GM18519 (cell line): ENCODE measurements around the gene SH2D5.
"Not testable (repeated sequence)": the region's sequence is repeated elsewhere in the genome, so short reads cannot be mapped to it uniquely, and the experiment has no call there.

ENCODE experiments used
- ATAC-seq: cut with Tn5 transposase; IDR thresholded peaks from one replicate; pipeline ENCODE4 v1.9.1; 2021; ENCODE audit warnings: mild to moderate bottlenecking, moderate library complexity; ENCODE audit not compliant: unreplicated experiment, low FRiP score

SH2D5 gene

DNA sequence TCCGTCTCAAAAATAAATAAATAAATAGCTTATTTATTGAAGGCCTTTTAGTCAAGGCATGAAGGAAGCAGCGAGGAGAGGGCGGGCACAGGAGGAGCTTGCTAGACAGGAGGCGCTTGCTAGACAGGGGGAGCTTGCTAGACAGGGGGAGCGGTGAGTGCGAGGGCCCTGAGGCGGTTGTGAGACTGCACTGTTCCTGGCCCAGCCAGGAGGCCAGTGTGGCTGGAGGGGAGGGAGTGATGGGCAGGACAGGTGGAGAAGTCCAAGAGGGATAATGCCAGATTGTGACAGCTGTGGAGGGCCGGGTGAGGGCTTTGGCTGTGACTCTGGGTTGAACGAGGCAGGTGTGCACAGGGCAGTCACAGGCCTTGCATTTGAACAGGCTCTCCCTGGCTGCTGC, 32.9 kb downstream of the SH2D5 start:
- ATAC-seq = no peak

DNA sequence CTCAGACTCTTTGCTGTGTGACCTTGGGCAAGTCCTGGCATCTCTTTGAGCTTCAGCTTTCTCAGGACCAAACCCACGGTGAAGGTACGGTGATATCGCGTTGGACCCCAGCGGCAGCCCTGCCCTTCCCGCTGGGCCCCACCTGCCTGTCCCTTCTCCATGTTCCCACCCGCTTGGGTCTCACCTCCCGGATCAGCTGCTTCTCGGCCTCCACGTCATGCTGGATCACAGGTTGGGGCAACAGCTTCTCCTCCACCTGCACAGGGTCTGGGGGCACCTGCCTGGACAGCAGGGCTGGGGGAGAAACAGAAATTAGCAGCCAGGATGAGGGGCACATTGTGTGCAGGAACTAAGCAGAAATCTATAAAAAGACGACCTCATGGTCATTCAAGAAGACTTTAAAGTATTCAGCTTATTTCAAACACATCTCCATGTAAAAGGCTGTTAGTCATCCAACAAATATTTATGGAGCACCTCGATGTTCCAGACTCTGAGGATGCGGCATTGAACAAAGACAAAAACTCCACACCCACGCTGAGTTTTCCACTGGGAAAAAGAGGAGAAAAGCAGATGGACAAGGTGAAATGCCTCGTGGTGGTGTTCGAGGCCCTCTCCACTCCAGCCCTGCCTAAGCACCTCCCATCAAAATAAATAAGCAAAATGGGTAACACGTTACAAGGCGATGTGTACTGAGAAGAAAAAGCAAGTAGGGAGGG, 34.1 kb downstream of the SH2D5 start:
- ATAC-seq = no peak

DNA sequence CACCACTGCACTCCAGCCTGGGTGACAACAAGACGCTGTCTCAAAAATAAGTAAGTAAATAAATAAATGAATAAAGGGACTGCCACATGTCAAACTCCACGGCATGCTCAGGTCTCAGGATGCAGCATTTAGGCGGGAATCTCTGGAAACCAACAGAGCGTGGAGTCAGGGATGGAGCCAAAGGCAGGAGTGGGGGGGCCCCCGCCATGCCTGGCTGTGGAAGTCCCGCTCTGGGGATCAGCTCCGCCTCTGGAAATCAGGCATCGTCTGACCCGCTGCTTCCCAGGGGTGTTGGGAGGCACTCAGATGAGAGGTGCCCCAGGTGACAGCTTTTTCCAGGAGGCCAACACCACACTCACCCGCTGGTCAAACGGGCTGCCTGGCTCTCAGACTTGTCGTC, 34.9 kb downstream of the SH2D5 start:
- no peak for ATAC-seq

DNA sequence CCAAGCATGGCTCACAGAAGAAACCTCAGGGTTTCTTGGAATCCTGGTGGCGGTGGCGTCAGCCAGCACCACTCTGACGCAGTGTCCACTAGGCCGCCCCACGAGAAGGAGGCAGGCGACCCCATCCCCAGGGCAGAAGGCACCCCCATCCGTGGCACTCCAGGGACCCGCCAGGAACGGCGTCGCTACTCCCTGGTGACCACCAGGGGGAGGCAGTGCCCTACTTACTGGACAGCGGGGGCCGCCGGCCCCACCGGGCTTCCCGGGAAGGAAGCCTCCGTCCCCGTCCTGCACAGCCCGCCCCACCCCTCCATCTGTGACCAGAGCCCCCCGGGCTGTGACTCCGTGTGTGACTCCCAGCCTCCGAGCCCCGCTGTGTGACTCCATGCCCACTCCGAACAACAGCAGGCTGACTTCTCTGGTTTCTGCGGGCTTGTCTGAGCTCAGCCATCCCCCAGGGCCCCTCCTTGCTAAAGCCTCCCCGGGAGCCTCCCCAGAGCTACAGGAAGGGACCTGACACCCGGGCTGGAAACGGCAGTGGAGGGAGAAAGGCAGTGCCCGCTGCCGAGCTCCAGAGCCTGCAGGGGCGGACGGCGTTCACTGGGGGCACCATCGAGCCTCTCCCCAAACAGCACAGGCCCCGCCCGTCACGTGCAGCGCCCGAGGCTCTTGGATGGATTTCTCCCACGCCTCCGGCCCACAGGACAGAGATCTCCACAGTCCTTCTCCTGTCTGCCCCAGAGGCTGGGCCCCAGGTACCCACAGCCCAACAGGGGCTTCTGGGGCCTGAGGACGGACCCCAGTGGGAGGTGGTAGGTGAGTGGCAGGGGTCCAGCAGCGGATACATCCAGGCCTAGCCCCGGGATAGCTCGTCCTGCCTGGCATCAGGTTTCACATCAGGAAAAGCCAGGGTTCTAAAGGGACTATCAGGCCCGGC, 35.8 kb downstream of the SH2D5 start:
- no peak for ATAC-seq

DNA sequence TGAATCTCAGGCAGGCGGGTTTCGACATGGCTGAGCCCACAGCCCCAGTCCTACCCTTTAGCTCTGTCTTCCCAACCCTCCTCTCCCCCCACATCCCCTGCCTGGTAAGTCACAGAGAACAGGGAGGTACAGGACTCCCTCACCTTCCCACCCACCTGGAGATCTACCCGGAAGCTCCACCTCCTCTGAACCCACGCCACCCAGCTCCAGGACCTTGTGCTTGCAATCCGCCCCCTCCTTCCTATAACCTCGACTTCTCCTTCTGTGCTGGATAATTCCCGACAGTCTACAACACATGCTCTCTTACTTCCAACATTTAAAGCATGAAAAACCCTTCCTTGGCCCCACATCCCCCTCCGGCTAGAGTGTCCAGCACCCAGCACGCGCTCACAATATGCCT, 37.0 kb downstream of the SH2D5 start:
- ATAC-seq = no peak

GRCh38 chr1:20693623-20694022, 38.9 kb downstream of the SH2D5 start:
- no peak for ATAC-seq

- no peak for ATAC-seq
Observed at GRCh38 chr1:20691872-20692271, 40.6 kb downstream of the SH2D5 start.

GRCh38 chr1:20689645-20690056, 42.9 kb downstream of the SH2D5 start:
- ATAC-seq = no peak

DNA sequence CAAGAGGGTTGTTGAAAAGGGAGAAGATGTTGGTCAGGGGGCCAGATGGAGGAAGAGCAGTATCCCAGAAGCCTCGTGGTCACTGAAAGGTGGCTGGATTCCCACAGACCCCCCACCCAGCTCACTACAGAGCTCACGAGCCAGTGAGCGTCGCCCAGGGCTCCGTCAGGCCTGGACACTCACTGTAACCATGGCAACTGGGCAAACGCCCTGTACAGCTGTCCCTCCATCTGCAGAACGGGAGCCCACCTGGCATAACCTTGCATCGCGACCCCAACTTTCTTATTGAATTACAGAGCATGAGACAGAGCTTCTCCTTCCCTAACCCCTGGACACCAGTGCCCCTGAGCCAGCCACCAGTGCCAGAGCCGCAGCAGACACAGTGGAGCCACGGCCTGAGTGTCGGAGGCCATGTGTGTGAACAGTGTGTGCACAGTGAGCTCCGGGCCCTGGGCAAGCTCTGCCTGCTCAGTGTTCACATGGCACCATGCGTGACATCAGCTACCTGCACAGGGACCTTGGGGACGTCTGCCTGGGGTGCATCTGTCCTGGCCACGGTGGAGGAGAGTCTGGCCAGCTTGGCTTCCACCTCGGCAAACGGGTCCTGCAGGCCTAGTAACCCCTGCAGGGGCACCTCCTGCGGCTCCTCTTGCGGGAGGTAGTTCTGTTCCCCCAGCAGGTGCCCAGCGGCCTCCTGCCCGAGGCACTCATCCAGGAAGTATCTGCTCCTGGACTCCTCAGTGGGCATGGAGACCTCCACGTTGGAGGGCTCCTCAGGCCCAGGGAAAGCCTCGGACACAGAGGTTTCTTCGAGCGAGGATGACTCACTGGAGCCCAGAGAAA, 45.4 kb downstream of the SH2D5 start:
- ATAC-seq = no peak

DNA sequence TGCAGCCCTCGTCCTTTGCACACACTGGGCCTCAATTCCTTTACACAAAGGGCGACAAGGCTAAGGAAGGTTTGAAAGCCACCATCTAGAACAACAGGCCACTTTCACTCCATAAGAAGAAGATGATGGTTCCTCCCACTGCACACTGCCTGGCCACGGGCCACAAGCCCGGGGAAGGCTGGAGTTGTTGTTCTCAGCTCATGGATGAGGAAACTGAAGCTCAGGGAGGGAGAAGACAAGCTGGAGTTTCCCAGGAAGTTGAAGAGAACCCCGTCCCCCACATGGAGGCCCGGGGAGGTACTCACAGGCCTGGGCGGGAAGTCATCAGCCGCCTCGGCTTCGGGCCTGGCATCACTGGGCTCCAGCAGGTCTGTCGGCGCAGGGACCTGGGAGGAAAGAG, 46.8 kb downstream of the SH2D5 start:
- no peak for ATAC-seq

GRCh38 chr1:20685099-20685662, 47.3 kb downstream of the SH2D5 start:
- no peak for ATAC-seq

DNA sequence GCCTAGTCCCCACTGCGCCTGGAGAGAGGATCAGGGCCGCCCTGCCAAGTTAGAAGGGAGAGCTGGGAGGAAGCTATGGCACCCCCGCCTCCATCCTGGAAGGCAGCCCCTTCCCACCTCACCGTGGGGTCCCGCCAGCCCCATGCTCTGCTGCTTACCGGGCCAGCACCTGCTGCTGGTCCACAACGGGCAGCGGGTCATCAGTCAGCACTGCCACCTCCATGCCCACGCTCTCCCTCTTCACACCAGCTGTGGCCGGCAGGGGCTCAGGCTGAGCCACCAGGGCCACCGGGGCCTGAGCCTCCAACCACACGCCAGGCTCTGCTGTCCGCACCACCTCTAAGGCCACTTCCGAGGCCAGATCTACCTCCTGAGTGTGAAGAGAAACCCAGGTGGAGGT, 47.9 kb downstream of the SH2D5 start:
- no peak for ATAC-seq

GRCh38 chr1:20684050-20684620, 48.4 kb downstream of the SH2D5 start:
- ATAC-seq = no peak

DNA sequence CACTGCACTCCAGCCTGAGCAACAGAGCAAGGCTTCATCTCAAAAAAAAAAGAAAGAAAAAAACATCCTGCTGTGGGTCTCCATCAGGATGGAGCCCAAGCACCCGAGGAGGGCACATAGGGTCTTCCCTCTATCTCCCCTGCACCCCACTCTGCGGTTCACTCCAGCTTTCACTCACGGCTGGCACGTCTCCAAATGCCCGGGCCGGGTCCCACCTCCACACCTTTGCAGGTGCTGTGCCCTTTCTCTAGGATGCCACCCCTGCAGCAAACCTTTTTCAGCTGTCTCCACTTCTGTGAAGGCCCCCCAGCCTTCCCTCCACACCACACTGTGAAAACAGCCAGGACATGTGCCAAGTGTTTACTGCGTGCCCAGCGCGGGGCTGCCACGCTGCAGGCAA, 48.9 kb downstream of the SH2D5 start:
- ATAC-seq = no peak

- no peak for ATAC-seq
Observed at GRCh38 chr1:20682571-20683236, 49.8 kb downstream of the SH2D5 start.

DNA sequence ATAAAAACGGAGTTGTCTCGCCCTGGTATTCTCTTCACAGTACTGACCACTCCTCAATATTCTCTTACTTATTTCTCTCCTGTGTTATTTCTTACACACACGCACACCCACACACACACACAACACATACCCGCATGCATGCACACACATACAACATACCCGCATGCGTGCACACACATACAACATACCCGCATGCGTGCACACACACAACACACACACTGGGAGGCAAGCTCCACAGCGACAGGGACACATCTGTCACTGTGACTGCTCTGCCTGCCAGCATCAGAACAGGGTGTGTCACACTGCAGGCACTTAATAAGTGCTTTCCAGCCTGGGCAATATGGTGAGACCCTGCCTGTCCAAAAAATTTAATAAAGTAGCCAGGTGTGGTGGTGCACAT, 50.5 kb downstream of the SH2D5 start:
- ATAC-seq = no peak

DNA sequence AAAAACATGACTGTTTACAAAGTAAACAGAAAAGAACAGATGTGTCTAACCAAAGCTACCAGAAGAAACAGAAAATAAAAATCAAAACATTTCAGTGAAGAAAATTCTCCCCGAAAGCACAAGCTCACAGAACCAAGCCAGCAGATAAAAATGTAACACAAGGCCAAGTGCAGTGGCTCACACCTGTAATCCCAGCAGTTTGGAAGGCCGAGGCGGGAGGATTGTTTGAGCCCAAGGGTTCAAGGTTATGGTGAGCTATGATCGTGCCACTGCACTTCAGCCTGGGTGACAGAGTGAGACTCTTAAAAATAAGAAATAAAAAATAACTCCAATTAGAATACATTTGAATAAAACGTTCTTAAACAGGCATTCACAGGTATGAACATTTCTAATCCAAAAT, 52.2 kb downstream of the SH2D5 start:
- no peak for ATAC-seq

DNA sequence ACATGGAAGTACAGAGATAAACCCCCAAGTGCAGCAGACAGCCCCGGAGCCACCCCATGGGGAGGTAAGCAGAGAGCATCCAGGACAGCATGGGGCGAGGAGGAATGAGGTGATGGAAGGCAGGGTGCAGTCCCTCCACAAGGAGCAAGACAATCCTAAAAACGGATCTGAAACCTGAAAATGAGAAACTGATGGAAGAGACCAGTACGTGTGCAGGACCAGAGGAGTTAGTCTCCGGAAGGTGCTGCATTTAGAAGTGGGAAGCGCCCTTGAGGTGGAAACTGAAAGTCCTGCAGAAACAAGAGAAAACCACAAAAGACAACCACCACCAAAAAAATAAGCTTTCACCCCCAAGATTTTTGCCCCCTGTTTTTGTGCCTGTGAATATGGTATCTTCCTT, 53.9 kb downstream of the SH2D5 start:
- ATAC-seq = no peak

GRCh38 chr1:20673626-20674025, 58.9 kb downstream of the SH2D5 start:
- ATAC-seq = not testable (repeated sequence)

DNA sequence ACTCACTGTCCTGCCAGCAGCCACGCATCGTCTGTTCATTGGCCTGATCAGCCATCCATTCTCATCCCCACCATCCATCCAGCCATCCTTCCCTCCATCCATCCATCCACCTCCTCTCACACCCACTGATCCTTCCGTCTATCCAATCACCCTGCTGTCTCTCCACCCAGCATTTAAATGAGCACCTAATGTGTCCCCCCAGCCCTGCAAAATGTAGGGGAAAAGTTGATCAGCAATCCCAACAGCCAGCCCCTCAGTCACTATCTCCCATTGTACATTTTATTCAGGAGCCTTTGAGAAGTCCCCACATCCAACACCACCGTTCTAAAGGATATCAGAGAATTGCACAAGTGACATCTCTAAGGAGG, 60.3 kb downstream of the SH2D5 start:
- ATAC-seq = no peak
